Stomach (tissue), 9 donors: ENCODE data around the gene HTATSF1. TPM values are rescaled to one million over a fixed set of nuclear protein-coding genes. Genes with fewer than 3 reads are reported as not detected.
A peak's percentile ranks its signal among the peaks of the same experiment; 100 is the strongest.

Experiments used
- DNase-seq, 2 donors: peaks; one replicate each; pipeline versions ENCODE4 v3.0.0 to v3.0.0-alpha.2; 2013 to 2019
- H3K27ac ChIP-seq, 5 donors: fragments of 200-600 bp in 4 of 5; sonication (generic) in 4 of 5; one replicate each; pipeline ENCODE4 v1.5.1; 2013 to 2019; ENCODE audit warnings: mild to moderate bottlenecking in 1 of 5, moderate library complexity in 1 of 5
- H3K27me3 ChIP-seq, 3 donors: fragments of 200-600 bp; sonication (generic); one replicate each; pipeline ENCODE4 v1.5.1; 2017 to 2019; ENCODE audit warnings: mixed run types in 1 of 3
- H3K36me3 ChIP-seq, 4 donors: fragments of 200-600 bp; sonication (generic); 1 replicate in 3 of 4; 2 replicates in 1 of 4; pipeline ENCODE4 v1.5.1; 2016 to 2019
- H3K4me1 ChIP-seq, 4 donors: fragments of 200-600 bp; sonication (generic); one replicate each; pipeline ENCODE4 v1.5.1; 2016 to 2019
- H3K4me3 ChIP-seq, 4 donors: fragments of 200-600 bp; sonication (generic) in 3 of 4; one replicate each; pipeline ENCODE4 v1.5.1; 2016 to 2019; ENCODE audit warnings: mild to moderate bottlenecking in 1 of 4
- H3K9me3 ChIP-seq, 4 donors: fragments of 200-600 bp; sonication (generic); one replicate each; pipeline ENCODE4 v1.5.1; 2016 to 2019
- EP300 ChIP-seq: sonication (generic); formaldehyde crosslinking; IDR thresholded peaks from one replicate; pipeline ENCODE4 v1.6.1; 2017; ENCODE audit warnings: antibody characterized with exemption
- POLR2A ChIP-seq, 4 donors: fragments of 450-650 bp; IDR thresholded peaks; one replicate each; pipeline ENCODE4 v1.6.1; 2016; ENCODE audit warnings: antibody characterized with exemption in 4 of 4, control low read depth in 2 of 4, mild to moderate bottlenecking in 1 of 4, moderate library complexity in 1 of 4
- POLR2AphosphoS5 ChIP-seq, 3 donors: sonication (generic); formaldehyde crosslinking; IDR thresholded peaks; one replicate each; pipeline ENCODE4 v1.6.1; 2016; ENCODE audit warnings: antibody characterized with exemption in 3 of 3
- WGBS, 5 donors: extraction: QIAGEN DNeasy Blood & Tissue Kit in 3 of 5; methylation state at CpG; one replicate each; pipeline versions ENCODE4 v1.1.5 to v1.1.7; 2013 to 2018; 5-methylcytosine and 5-hydroxymethylcytosine counted together
- intact Hi-C: fragments of 100-400 bp; cut with DNase I; formaldehyde crosslinking; loops from one replicate; pipeline ENCODE4 v1.15.1; 2023; ENCODE audit warnings: low total_unique reads
- polyA plus RNA-seq, 3 donors: library from polyadenylated mRNA; stranded (reverse); fragments of 200-250 nt; gene quantifications; one replicate each; pipeline ENCODE4 v1.2.3, GENCODE V29; 2013
- total RNA-seq, 5 donors: library from RNA; depleted of rRNA; stranded (reverse); fragments of >200 nt; gene quantifications; one replicate each; pipeline versions ENCODE4 v1.1.0 to v1.2.3, GENCODE V29; 2014 to 2016
- TF ChIP-seq, protein P1 (sequence below), 7 experiments: fragments of 450-650 bp in 4 of 7; fragments of 200-600 bp in 3 of 7; sonication (generic) in 3 of 7; IDR thresholded peaks; one replicate each; pipeline ENCODE4 v1.5.1; 2016 to 2019; ENCODE audit warnings: antibody characterized with exemption in 7 of 7, control low read depth in 2 of 7, mild to moderate bottlenecking in 1 of 7
- donor health status: healthy with polysubstance abuse.
- donor health status: Bipolar disorder and iron deficiency.
- donor health status: healthy.

Gene HTATSF1
- total and polyA plus RNA-seq, 8 donors = 18.3 to 77.0 (median 39.3) TPM

DNA sequence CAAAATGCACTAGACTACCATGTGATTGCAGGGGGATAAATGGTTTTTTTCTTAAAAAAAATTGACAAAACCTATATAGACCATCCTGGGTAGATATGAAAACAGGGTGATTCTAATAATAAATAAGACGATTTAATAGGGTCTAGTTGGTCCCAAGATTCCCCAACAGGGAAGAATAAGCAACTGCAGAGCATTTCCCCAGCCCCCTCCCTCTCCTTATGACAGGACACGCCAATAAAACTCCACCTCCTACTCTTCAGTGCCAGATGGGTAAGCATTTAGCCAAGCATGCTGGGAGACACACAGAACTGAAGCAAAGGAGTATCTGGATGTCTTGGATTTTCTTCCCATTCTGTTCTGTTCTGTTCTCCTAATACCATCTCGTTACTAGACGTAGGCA is 9.7 kb upstream of the HTATSF1 start, which contains the start of gene BRS3:
Gene BRS3 (plus strand): TSS at position 301 of the 400 bp plus-strand sequence. CDS start 168 bp downstream, outside the sequence.
- no peak within 1 kb of the TSS for H3K4me3 ChIP-seq
- no peak for TF ChIP-seq POLR2AphosphoS5 (IDR thresholded peaks at IDR 0.05)
- TF ChIP-seq, protein P1, sequence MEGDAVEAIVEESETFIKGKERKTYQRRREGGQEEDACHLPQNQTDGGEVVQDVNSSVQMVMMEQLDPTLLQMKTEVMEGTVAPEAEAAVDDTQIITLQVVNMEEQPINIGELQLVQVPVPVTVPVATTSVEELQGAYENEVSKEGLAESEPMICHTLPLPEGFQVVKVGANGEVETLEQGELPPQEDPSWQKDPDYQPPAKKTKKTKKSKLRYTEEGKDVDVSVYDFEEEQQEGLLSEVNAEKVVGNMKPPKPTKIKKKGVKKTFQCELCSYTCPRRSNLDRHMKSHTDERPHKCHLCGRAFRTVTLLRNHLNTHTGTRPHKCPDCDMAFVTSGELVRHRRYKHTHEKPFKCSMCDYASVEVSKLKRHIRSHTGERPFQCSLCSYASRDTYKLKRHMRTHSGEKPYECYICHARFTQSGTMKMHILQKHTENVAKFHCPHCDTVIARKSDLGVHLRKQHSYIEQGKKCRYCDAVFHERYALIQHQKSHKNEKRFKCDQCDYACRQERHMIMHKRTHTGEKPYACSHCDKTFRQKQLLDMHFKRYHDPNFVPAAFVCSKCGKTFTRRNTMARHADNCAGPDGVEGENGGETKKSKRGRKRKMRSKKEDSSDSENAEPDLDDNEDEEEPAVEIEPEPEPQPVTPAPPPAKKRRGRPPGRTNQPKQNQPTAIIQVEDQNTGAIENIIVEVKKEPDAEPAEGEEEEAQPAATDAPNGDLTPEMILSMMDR (IDR thresholded peaks at IDR 0.05) = no peak
- no peak for TF ChIP-seq EP300
- no peak for TF ChIP-seq POLR2A (IDR thresholded peaks at IDR 0.05)
- 53 to 70% (median 67%) methylated on average over 4 of the region's 4 CpGs for WGBS, 5 donors
- DNase-seq = no peak
- H3K27ac ChIP-seq = no peak within 1 kb of the TSS
- H3K36me3 ChIP-seq = no peaks in the 10 kb centered on the region
- no peaks in the 10 kb centered on the region for H3K4me1 ChIP-seq
- peaks cover 0 to 11% (median 0%) of the 10 kb centered on the region in 3 donors for H3K27me3 ChIP-seq
- H3K9me3 ChIP-seq = no peaks in the 10 kb centered on the region
- intact Hi-C loops = no loop called here

DNA sequence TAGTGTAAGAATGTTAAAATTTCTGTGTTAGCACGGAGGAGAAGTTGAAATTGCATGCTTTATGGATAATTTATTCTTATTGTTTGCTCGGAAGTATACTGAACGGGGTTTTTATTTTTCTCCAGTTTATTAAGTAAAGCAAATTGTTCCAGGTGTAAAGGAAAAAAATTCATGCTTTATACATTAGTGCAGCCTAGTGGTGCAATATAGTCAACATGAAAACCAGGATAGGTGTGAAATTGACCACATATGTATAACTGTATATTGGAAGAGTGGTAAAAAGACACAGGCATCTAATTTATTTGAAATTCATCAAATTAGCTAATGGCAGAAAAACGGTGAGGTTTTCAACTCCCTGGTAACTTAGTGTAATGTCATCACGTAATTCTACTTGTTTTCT is 8.7 kb upstream of the HTATSF1 start:
- Histone ChIP-seq H3K4me1 (no peaks in the 10 kb centered on the region), H3K4me3 (no peak overlapping the region), H3K27ac (no peak overlapping the region), H3K9me3 (no peaks in the 10 kb centered on the region), H3K27me3 (peaks cover 0 to 11% (median 0%) of the 10 kb centered on the region in 3 donors), H3K36me3 (no peaks in the 10 kb centered on the region)
- DNase-seq = no peak
- WGBS, 5 donors = 40 to 43% (median 41%) methylated on average over 5 of the region's 5 CpGs
- intact Hi-C loops = no loop called here
- TF ChIP-seq, protein P1 (IDR thresholded peaks at IDR 0.05) = peak in 1 of 7 experiments; percentile 9
- TF ChIP-seq POLR2A (IDR thresholded peaks at IDR 0.05) = no peak

DNA sequence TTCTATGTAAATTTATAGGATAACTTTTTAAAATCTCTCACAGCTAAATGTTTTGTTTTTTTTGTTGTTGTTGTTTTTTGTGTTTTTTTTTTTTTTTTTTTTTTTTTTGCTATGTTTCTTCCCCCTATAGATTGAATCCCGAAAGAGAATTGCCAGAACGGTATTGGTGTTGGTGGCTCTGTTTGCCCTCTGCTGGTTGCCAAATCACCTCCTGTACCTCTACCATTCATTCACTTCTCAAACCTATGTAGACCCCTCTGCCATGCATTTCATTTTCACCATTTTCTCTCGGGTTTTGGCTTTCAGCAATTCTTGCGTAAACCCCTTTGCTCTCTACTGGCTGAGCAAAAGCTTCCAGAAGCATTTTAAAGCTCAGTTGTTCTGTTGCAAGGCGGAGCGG is 5.6 kb upstream of the HTATSF1 start:
- H3K27ac ChIP-seq = no peak overlapping the region
- WGBS, 5 donors = 48 to 71% (median 64%) methylated on average over 4 to 6 of the region's 6 CpGs
- H3K36me3 ChIP-seq = no peaks in the 10 kb centered on the region
- peaks cover 0 to 11% (median 4%) of the 10 kb centered on the region in 3 donors for H3K27me3 ChIP-seq
- TF ChIP-seq EP300 (no peak), POLR2AphosphoS5 (IDR thresholded peaks at IDR 0.05) (no peak), POLR2A (IDR thresholded peaks at IDR 0.05) (no peak)
- TF ChIP-seq, protein P1 (IDR thresholded peaks at IDR 0.05) = no peak
- peaks cover 0 to 3% (median 0%) of the 10 kb centered on the region in 4 donors for H3K9me3 ChIP-seq
- no peaks in the 10 kb centered on the region for H3K4me1 ChIP-seq
- H3K4me3 ChIP-seq = no peak overlapping the region
- intact Hi-C loops = no loop called here
- no peak for DNase-seq

GRCh38 chrX:136493011-136493410 is 4.4 kb upstream of the HTATSF1 start:
- 5 to 27% (median 19%) methylated on average over 1 of the region's 1 CpG for WGBS, 5 donors
- intact Hi-C loops = no loop called here
- Histone ChIP-seq H3K9me3 (peaks cover 0 to 3% (median 0%) of the 10 kb centered on the region in 4 donors), H3K36me3 (no peaks in the 10 kb centered on the region), H3K27ac (no peak overlapping the region), H3K27me3 (peaks cover 0 to 11% (median 4%) of the 10 kb centered on the region in 3 donors), H3K4me3 (no peak overlapping the region), H3K4me1 (no peaks in the 10 kb centered on the region)
- TF ChIP-seq POLR2A (IDR thresholded peaks at IDR 0.05) = no peak
- no peak for TF ChIP-seq EP300
- no peak for TF ChIP-seq POLR2AphosphoS5 (IDR thresholded peaks at IDR 0.05)
- TF ChIP-seq, protein P1 (IDR thresholded peaks at IDR 0.05) = no peak
- no peak for DNase-seq
